ENCODE results near the gene TBX10.

DNA sequence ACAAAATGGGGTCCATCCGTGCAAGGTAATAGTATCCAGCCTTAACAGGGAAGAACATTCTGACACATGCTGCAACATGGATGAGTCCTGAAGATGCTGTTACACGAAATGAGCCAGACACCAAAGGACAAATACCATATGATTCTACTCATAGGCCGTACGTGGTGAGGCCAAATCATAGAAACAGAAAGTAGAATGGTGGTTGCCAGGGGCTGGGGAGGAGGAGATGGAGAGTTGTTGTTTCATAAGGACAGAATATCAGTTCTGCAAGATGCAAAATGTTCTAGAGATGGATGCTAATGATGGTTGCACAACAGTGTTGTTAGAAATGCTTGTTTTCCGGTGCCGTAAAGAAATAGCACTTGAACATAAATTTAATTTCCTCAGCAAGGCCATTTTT, 2.6 kb downstream of the TBX10 start:
- TF ChIP-seq, protein P1, sequence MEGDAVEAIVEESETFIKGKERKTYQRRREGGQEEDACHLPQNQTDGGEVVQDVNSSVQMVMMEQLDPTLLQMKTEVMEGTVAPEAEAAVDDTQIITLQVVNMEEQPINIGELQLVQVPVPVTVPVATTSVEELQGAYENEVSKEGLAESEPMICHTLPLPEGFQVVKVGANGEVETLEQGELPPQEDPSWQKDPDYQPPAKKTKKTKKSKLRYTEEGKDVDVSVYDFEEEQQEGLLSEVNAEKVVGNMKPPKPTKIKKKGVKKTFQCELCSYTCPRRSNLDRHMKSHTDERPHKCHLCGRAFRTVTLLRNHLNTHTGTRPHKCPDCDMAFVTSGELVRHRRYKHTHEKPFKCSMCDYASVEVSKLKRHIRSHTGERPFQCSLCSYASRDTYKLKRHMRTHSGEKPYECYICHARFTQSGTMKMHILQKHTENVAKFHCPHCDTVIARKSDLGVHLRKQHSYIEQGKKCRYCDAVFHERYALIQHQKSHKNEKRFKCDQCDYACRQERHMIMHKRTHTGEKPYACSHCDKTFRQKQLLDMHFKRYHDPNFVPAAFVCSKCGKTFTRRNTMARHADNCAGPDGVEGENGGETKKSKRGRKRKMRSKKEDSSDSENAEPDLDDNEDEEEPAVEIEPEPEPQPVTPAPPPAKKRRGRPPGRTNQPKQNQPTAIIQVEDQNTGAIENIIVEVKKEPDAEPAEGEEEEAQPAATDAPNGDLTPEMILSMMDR (IDR thresholded peaks at IDR 0.05; ENCODE audit: control extremely low read depth in 1 of 3, insufficient read depth in 1 of 3, low read depth in 1 of 3, low read length in 3 of 3): no peak
- no peak for TF ChIP-seq CBX5 (IDR thresholded peaks at IDR 0.05; ENCODE audit: low read depth, low read length)
